WERI-Rb-1 (cell line): ENCODE measurements around the gene ARHGAP22.

Experiments used
- DNase-seq: peaks from one replicate; pipeline ENCODE4 v3.0.0-alpha.2; 2020
- H3K27ac ChIP-seq: fragments of 250-450 bp; sonication (Bioruptor Pico); 2 replicates; pipeline ENCODE4 v1.5.1; 2020; ENCODE audit warnings: mild to moderate bottlenecking, moderate library complexity
- H3K27me3 ChIP-seq: fragments of 250-450 bp; sonication (Bioruptor Pico); 2 replicates; pipeline ENCODE4 v1.5.1; 2021; ENCODE audit warnings: mild to moderate bottlenecking, low read depth, moderate library complexity; ENCODE audit not compliant: insufficient read depth, severe bottlenecking
- H3K36me3 ChIP-seq: fragments of 250-450 bp; sonication (Bioruptor Pico); 2 replicates; pipeline ENCODE4 v1.5.1; 2020; ENCODE audit warnings: mild to moderate bottlenecking, moderate library complexity
- H3K4me3 ChIP-seq: 2 replicates; pipeline ENCODE4 v1.5.1; 2011; ENCODE audit warnings: low read depth, mild to moderate bottlenecking, control low read depth, low read length
- H3K9me3 ChIP-seq: fragments of 250-450 bp; sonication (Bioruptor Pico); 2 replicates; pipeline ENCODE4 v1.5.1; 2021; ENCODE audit warnings: mild to moderate bottlenecking, moderate library complexity; ENCODE audit not compliant: severe bottlenecking
- CTCF ChIP-seq: IDR thresholded peaks from 2 replicates; pipeline ENCODE4 v1.5.1; 2011; ENCODE audit warnings: low read depth, mild to moderate bottlenecking, control low read depth, inconsistent platforms, low read length

The ARHGAP22 gene

GRCh38 chr10:48485711-48486110 is 119.2 kb downstream of the ARHGAP22 start:
- H3K27me3 ChIP-seq, result no peaks in the 10 kb centered on the region
- no peaks in the 10 kb centered on the region for H3K36me3 ChIP-seq
- no peak for TF ChIP-seq CTCF
- no peak for DNase-seq
- no peak overlapping the region for H3K27ac ChIP-seq
- H3K4me3 ChIP-seq, result no peak overlapping the region
- no peaks in the 10 kb centered on the region for H3K9me3 ChIP-seq

DNA sequence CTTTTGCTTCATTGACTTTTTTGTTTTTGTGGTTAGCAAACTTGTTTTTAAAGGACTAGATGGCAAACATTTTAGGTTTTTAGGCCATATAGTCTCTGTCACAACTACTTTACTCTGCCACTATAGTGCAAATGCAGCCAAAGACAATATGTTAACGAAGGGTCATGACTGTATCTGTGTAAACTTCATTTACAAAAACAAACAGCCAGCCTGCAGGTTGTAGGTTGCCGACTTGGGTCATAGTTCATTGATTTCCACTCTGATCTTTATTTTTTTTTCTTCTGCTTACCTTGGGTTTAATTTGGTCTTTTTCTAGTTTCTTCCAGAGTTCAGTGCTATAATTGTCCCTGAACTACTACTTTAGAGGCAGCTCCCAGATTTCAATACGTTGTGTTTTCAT is 120.0 kb downstream of the ARHGAP22 start:
- H3K36me3 ChIP-seq, result no peaks in the 10 kb centered on the region
- no peak for DNase-seq
- no peaks in the 10 kb centered on the region for H3K9me3 ChIP-seq
- TF ChIP-seq CTCF, result no peak
- H3K4me3 ChIP-seq, result no peak overlapping the region
- H3K27me3 ChIP-seq, result no peaks in the 10 kb centered on the region
- no peak overlapping the region for H3K27ac ChIP-seq

GRCh38 chr10:48482207-48482606 is 122.7 kb downstream of the ARHGAP22 start:
- Histone ChIP-seq H3K27me3 (no peaks in the 10 kb centered on the region), H3K4me3 (no peak overlapping the region), H3K36me3 (no peaks in the 10 kb centered on the region), H3K27ac (no peak overlapping the region), H3K9me3 (no peaks in the 10 kb centered on the region)
- DNase-seq, result no peak
- no peak for TF ChIP-seq CTCF

DNA sequence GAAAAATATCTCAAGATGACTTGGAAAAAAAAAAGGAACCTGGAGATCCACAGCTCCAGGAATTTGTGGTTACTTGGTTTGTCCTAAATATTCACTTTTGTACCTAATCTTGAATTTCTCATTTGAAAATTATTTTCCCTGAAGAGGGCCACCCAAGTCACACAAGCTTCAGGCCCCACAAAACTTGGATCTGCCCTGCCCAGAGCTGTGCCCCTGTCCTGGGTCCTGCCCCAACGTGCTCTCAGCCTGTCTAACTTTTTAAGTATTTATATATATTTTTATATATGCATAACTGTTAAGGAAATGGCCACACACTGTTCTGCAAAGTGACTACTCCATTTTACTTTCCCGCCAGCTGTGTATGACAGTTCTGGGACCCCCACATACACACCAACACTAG is 123.5 kb downstream of the ARHGAP22 start:
- Histone ChIP-seq H3K4me3 (no peak overlapping the region), H3K27me3 (no peaks in the 10 kb centered on the region), H3K36me3 (no peaks in the 10 kb centered on the region), H3K9me3 (no peaks in the 10 kb centered on the region), H3K27ac (no peak overlapping the region)
- no peak for DNase-seq
- no peak for TF ChIP-seq CTCF

DNA sequence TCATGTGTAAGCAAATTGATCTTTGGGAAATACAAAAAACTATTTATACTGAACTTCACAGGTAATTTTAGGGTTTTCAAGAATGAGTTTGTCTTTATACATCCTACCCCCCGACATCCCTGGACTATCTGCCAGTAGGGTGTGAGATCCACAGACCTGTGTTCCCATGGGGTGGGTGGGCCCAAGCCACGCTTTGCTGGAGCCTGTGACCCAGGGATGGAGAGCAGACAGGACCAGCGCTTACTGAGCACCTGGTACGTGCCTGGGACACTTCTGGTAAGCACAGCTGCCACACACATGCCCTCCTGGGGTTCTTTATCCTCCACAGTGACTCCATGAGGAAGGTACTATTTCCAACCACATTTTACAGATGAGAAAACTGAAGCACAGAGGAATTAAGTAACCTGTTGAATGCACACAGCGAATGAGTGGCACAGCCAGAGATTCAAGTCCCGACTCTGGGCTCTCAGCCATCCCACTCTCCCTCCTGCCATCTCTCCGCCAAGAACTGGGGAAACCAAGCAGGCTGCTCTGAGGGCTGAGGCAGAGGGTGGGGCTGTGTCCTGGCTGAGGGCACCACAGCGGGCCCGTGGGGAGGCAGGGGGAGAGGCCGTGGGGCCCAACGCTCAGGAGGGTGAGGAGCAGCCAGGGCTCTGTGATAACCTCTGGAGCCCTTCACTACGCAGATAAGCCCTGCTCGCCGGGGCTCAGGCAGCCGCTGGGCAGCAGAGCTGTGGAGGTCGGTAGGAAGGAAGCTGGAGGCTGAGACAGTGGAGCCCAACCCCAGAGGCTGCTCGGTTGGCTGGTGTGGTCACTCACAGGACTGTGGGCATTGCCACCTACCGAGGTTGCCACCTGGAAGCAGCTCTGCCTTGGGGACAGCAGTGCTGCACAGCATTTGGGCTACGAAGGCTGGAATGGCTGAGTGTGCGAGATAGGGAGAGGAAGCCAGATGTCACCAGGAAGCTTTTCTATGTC is 124.2 kb downstream of the ARHGAP22 start:
- no peaks in the 10 kb centered on the region for H3K9me3 ChIP-seq
- no peaks in the 10 kb centered on the region for H3K36me3 ChIP-seq
- TF ChIP-seq CTCF, result no peak
- H3K27ac ChIP-seq, result no peak overlapping the region
- no peak for DNase-seq
- H3K4me3 ChIP-seq, result no peak overlapping the region
- no peaks in the 10 kb centered on the region for H3K27me3 ChIP-seq
